Activated naive CD4-positive, alpha-beta T cell treated with Interleukin-2 at 50 U/mL for 16 hours (primary cell): ENCODE results near the gene TMEM51.

Source experiments
- DNase-seq: peaks from one replicate; pipeline ENCODE4 v3.0.0-alpha.2; 2020

Gene TMEM51, protein sequence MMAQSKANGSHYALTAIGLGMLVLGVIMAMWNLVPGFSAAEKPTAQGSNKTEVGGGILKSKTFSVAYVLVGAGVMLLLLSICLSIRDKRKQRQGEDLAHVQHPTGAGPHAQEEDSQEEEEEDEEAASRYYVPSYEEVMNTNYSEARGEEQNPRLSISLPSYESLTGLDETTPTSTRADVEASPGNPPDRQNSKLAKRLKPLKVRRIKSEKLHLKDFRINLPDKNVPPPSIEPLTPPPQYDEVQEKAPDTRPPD

DNA sequence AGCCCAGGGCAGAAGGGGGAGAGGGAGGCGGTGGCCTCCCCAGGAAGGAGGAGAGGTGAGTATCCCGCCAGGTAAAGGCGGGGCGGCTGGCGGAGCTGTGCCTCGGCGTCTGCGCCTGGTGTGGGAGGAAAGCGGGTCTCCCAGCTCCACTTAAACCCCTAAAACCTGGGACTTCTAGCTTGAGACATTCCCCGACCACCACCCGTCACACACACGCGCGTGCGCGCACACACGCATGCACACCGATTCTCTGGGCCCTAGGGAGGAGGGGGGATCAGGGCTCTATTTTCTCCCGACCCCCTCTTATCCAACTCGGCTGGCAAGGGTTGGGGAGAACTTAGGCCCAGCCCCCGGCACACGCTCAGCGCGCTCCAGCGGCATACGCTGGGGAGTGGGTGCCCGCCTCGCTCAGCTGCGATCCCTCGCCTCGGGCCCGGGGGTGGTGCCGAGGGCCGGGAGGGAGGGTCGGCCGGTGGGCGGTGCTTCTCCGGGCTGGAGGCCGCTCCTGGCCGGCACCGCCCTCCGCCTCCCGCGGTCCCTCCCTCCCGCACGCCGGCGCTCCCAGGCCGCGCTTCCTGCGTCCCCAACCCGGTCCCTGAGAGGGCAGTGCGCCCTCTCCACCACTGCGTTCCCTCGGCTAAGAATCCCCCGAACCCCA, at the start of gene TMEM51:
TSS of gene TMEM51 (plus strand) at position 564 of the 658 bp plus-strand sequence. CDS start 61,341 bp downstream, outside the sequence.
- no peak for DNase-seq

DNA sequence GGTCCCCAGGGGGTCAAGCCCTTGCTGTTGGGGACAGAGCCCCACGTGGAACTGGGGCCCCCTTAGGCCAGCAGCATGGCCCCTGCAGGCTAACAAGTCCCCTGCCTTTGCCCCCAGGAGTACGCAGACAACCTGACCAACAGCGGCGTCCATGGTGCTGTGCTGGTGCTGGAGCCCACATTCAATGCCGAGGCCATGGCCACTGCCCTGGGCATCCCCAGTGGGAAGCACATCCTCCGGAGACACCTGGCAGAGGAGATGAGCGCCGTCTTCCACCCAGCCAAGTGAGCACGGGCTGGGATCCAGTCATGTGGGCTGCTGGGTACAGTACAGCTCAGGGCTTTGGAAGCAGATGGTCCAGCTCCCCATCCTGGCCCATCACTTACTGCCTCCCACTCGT, 49.6 kb upstream of the TMEM51 start:
- no peak for DNase-seq

DNA sequence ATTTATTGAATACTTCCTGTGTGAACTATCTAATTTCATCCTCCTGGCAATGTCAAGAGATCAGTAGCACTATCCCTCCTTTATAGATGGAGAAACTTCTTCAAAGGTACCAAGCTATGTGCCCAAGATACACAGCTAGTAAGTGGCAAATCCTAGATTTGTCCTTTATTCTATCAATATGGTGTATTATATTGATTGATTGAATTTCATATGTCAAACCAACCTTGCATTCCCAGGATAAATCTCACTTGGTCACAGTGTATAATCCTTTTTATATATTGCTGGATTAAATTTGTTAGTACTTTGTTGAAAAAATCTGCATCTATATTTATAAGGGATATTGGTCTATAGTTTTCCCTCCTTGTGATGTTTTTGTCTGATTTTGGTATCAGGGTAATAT, 48.8 kb upstream of the TMEM51 start:
- DNase-seq, result no peak

DNA sequence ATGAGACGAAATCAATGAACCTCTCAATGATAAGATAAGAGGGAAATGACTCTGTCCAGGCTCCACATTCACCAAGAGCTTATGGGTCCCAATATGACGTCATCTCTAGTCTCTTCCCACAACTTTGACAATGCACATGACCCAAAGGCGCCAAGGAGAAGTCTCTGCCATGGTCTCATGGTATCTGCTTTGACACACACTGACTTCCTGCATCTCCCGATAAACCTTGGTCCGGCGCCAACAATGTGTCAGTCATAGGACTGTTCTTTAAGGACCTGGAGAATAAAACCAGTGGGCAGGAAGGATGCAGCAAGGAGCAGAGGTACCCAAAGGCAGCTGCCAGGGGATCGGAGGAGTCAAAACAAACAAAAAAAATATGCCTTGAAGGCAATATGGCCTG, 46.9 kb upstream of the TMEM51 start:
- DNase-seq, result no peak

DNA sequence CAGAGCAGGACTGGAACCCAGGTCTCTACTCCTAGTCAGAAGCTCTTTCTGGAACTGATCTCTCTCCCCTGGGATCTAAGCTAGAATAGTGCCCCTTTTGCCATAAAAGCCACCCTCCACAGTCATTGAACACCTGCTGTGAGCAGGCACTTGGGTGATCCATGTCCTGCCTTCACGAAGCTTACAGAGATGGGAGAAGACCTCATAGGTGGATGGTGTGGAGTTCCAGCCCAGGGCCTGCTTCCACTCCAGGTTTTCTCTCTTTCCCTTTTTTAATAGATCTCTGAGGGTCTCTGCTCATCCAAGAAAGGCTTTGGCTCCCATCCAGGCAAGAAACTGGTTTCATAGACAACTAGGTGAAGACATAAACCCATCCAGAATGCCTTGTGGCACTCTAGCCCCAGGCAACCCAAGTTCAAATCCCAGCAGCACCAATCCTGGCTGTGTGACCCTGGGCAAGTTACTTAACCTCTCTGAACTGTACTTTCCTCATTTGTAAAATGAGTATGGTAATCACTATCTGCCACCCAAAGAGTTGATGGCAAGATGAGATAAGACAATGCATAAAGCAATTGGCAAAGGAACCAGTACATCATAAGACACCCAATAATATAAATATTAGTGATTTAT, 46.4 kb upstream of the TMEM51 start:
- DNase-seq, result no peak

DNA sequence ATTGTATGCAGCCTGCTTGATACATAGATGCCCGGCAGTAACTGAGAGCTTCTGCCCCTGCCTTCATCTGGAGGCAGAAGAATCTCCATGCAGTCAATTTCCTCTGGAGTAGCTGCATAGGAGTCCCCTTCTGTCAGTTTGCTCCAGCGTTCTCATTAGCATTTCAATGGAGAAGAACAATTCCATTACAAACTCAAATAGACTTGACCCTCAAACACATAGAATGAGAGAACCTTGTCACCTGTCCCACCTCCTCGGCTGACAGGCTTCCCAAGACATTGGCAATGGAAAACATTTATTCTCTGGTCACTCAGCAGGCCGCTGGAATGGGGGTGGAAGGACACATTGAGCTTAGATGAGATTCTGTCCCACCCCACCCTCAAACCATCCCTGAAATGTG, 45.6 kb upstream of the TMEM51 start:
- DNase-seq, result no peak

DNA sequence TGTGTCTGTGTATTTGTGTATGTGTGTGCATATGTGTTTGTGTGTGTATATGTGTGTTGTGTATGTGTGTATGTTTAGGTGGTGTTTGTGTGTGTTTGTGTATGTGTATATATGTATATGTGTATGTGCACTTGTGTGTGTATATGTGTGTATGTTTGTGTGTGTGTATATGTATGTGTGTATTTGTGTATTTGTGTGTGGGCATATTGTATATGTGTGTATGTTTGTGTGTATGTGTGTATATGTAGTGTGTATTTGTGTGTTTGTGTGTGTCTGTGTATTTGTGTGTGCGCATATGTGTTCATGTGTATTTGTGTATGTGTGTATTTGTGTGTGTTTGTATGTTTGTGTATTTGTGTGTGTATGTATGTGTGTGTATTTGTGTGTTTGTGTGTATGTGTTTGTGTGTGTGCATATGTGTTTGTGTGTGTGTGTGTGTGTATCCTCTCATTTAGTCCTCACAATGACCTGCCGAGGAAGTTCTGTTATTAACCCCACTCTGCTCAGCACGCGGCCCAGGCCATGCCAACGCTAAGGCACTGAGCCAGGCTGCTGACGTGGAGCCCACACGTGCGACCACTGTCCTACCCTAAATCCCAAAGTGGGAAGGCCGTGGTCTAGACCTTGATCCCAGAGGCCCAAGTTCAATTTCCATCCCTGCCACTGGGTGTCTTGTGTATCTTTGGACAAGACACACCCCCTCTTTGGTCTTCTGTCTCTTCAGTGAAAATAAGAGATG, 43.2 kb upstream of the TMEM51 start:
- no peak for DNase-seq

DNA sequence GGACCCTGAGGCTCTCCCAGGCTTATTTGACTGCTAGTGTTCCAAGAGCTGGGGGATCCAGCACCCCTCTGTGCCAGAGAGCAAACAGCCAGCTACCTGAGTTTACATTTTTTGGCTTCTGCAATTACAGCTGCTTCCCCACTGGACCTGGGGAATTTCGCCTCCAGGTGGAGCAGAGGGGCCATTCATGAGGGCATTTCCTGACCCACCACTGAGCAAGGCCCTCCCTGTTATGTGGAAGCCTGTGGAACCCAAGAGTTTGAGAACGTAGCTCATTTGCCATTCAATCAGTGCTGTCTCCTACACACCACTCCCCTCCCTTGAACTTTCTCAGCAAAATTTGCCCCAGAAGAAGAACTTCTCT, 42.7 kb upstream of the TMEM51 start:
- DNase-seq, result no peak

DNA sequence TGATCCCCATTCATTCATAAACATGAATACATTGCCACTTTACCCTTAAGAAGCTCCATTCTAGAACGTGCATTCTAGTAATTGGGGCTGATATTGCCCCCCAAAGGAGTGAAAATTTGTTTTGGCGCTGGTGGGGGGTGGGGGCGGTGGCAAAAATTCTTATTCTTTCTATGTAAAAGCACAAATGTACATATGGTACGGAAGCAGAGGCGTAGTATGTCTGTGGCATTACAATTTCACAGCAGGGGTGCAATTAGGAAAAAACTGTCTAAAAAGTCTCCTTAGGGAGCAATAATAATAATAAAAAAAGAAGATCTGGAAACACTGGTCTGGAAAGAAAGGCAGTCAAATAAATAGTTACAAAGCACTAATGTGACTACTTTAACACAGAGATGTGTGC, 40.4 kb upstream of the TMEM51 start:
- DNase-seq, result no peak

DNA sequence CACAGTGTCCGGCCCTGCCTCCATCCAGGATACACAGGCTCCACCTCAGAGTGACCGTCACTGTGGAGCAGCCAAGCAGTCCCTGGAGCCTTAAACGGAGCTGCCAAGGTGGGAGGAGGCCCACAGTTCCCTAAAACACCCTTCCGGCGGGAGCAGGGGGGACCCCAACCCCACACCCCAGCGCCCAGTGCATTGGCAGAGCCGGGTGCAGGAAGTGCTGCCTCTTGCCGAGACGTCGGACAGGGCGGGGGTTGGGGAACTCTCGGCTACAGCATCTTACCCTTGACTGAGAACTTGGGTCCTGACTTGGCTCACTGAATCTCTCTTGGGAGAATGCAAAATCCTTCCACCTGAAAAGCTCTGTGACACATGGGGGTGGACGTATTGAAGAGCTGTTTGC, 38.7 kb upstream of the TMEM51 start:
- DNase-seq, result no peak

DNA sequence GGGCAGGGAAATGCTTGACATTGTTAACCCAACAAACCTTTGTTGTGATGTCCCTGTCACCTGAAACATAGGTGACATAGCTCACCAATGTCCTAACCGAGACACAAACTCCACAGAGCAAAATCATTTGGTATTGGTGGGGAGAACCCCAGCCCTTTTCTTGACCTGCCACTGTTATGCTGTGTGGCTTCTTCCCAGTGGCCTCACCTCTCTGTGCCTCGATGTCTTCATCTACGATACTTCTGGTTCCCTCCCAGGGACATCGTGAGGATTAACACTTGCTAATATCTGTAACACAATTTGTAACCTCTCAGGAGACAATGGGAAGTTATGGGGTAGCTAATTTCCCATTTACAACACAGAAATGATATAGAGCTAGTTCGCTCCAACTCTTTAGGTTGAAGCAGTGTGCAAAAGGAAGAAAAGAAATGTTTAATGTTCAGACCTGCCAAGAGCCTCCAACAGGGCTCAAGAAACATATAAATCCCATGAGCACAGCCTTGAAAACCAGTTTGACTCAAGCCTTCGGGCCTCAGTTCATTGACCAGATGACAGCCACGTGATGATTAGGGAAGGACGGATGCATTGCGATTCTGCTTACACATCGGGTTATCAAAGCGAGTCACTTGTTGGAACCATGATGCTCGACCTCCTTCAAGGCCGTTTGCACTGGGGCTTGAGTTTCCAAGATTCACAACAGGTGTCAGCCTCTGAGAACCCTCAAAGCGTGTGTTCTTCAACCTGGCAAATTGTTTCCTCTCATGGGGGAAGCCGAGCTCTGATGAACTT, 37.8 kb upstream of the TMEM51 start:
- no peak for DNase-seq

DNA sequence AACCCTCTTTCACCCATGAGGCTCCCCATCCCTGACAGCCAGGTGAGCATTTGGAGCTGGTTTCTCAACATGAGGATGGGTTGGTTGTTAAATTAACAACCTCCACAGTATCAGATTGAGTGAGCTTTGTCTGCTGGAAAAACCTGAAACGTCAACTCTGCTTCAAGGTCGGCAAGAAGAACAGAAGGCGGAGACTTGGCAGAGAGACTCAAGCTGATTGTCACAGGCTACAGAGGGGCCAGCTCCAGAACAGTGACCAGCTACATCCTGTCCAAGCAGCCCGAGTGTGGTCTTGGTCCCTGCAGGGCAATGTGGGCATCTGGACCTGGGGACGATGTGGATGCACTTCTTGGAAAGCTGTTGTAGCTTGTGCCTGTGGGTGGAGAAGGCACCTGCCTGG, 36.6 kb upstream of the TMEM51 start:
- DNase-seq, result no peak

DNA sequence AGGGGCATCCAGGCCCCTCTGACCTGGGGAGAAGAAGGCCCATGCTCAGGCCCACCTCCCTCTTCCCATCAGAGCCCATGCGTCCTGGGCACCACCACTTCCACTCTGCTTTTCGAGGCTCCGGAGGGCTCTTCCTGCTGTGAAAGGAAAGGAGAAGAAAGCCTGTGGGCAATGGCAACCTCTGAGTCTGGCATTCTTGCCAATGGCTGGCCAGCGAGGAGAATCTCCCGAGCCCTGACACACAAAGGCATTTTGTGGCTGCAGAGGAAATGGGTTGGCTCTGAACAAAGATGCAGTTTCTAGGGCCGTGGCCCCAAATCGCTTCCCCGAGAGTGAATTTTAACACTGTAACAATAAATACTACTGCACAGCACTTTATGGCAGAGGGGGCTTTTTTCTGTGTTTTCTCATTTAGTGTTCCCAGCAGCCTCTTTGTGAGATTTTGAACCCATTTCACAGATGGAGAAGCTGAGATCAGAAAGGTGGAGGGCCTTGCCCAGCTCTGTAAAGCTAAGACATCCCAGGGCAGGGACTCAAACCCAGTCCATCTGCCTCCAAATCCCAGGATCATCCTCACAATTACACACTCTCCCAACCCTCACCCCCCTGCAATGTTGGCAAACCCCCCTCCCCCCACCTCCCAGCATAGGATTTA, 35.7 kb upstream of the TMEM51 start:
- DNase-seq, result no peak

DNA sequence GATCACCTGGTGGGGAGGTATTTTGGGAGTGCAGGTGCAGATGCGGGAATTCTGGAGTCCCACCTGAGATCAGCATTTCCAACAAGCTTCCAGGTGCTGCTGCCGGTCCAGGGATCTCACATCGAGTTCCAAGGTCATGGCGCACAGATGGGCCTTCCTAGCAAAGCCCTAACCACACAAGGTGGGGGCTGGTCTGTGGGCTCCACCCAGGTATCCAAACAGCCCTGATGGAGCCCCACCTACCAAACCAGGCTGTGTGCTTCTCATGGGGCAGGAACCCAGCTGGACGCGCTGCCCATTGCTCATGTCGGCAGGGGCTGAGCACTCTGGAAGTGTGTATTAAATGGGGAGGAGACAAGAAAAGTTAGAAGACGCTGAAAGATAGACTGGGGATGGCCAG, 35.0 kb upstream of the TMEM51 start:
- no peak for DNase-seq

DNA sequence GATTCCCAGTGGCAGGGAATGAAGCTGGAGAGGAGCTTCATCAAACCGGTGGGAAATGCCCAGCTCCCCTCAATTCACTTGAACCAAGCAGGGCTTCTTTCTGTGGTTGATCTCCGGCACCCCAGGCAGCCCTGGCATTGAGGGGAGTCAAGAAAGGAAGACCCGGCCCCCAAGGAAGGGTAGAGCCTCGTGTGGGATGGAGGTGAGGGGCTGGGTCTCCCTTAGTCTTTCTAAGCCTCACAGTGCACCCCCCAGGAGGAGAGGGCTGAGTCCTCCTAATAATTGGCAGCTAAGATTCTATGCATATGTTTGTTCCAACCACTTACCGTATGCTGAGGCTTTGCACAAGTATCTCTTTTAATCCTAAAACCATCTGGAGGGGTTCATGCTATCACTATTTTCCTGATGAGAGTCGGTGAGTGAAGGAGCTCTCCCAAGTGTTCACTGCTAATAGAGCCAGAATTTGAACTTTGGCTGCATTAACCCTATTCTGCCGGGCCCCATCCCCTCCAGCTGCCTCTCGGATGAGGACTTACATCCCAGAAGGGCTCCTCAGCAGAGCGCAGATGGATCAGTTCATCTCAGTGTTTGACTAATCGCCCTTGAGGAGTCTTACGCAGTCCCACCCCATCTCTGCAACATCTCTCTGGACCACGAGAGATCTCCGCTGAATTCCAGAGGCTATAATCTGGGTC, 33.1 kb upstream of the TMEM51 start:
- DNase-seq, result no peak

DNA sequence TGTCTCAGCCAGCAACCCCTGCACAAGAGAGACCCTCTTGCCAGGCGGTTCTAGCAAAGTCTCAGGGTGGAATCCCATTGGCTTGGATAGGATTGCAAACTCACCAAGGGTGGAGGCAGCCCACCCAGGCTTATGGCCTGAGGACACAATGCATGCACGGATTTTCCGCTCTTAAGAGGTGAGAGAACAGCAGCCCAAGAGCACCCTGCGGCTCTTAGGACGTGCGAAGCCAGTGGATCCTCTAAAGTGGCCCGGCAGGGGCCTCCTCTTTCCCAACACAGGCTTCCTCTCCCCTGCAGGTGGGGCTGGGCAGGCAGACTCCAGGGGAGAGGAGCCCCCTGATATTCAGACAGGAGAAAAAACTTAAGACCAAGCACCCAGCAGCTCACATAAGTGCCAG, 31.2 kb upstream of the TMEM51 start:
- no peak for DNase-seq

DNA sequence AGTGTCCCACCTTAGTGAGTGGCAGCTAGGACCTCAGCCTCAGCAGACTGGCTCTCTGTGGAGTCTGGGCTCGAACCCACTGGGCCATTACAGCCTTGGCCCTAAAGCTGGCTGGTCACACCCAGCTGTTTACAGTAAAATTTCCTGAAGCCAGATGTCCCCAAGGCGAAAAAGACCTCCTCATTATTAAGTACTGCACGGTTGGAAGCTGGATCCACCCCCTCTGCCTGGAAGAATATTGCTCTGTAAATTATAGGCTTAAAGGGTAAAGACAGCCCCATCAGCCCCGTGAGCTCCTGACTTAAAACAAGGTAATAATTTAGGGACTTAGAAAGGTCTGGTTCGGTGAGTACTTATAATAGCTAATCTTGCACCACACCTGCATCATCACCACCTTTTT, 30.3 kb upstream of the TMEM51 start:
- DNase-seq, result no peak

DNA sequence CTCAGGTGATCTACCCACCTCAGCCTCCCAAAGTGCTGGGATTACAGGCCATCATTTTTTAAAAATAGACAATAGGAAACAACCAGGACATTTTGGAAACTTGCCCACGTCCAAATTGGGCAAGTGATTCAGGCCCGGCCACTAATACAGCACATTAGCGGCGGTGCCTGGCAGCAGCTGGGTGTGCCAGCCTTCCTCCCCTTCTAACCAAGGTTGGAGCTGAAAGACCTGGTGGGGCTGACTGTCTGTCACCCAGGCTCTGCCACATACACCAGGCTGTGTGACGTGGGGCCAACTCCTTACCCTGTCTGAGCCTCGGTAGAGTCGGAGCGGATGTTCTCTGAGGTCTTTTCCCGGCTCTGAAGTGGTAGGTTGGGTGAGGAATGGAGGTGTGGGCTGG, 29.6 kb upstream of the TMEM51 start:
- no peak for DNase-seq

DNA sequence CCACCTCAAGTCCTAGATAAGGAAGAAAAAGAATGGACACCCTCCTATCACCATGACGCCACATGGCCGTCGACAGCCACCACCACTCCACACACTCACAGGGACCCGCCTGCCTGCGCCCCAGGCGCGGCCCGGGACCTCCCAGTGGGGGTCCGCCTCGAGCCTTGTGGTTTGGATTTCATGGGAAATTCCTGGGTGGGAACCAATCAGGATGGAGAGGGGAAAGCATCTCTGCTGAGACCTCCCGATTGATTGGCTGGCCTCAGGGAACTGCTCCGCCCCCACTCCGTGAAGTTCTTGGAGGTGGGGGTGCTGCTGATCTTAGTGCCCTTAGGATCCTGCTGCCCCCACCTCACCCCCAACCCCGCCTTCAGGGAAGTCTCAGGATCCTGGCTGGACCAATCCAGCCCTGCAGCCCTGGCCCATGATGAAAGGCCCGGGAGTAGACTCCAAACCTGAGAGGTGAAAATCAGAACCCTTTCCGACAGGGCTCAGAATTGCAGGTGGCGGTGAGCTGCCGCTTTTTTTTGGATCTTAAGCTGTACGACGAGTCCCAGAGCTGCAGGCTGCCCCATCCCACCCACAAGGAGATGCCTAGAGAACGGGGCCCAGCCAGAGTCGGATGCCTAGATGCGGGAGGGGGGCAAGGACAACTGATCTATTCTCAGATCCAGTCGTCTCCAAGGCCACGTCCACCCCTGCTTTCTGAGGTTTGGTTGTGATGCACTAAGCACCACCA, 29.0 kb upstream of the TMEM51 start:
- no peak for DNase-seq

DNA sequence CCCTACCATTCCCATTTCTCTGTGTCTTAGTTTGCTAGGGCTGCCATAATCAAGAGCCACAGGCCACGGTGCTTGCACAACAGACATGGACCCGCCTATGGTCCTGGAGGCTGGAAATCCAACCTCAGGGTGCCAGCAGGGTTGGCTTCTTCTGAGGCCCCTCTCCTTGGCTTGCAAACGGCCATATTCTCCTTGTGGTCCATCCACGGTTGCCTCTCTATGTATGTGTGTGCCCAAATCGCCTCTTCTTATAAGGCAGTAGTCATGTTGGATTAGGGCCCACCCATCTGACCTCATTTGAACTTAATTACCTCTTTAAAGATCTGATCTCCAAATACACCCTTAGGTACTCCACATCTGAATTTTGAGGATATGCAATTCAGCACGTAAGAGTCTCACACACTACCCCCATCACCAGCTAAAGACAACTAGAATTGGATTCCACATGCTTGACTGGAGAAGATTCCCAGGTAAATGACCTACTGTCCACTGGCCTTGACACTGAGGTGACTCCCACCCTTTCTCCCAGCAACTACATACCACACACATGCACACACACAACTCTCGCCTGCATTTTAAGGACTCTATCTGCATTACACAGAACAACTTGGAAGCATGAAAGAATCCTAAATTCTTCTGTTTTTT, 28.3 kb upstream of the TMEM51 start:
- no peak for DNase-seq

DNA sequence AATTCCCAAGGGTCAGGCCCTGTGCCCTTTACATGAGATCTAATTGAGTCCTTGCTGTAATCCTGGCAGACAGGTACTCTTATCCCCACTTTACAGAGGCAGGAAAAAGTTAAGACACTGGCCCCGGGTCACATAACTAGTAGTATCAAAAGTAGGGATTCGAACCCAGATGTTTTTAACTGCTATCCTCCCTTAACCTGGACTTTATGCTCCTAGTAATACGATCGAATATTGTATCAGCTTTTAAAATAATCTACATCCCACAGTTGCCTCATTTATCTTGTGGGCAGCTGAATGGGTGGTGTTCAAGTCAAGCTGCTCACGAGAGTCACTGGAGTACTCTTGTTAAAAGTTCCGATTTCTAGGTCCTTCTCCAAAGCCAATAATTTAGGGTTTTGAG, 25.5 kb upstream of the TMEM51 start:
- DNase-seq, result no peak
